Stimulated activated CD4-positive, alpha-beta T cell treated with anti-CD3 and anti-CD28 coated beads, Interleukin-4, amount 100 ng/mL, for 48 hours (primary cell): ENCODE measurements around the gene SLC13A4.
A peak's percentile ranks its signal among the peaks of the same experiment; 100 is the strongest.
"Not testable (repeated sequence)": the region's sequence is repeated elsewhere in the genome, so short reads cannot be mapped to it uniquely, and the experiment has no call there.

Source experiments
- DNase-seq, 2 donors: peaks; one replicate each; pipeline ENCODE4 v3.0.0-alpha.2; 2020; ENCODE audit warnings: low read depth in 2 of 2

Gene SLC13A4

DNA sequence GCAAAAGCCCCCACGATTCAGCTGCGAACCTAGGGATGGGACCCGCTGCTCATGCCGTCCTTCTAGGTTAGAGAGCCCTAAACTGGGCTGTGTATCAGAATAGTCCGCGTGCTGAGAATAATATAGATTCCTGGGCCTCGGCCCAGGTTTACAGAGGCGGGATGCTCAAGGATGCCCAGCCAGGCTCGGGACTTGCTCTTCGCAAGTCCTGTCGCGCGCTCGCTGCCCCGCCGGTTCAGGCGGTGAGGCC, 65.9 kb downstream of the SLC13A4 start:
- no peak for DNase-seq

DNA sequence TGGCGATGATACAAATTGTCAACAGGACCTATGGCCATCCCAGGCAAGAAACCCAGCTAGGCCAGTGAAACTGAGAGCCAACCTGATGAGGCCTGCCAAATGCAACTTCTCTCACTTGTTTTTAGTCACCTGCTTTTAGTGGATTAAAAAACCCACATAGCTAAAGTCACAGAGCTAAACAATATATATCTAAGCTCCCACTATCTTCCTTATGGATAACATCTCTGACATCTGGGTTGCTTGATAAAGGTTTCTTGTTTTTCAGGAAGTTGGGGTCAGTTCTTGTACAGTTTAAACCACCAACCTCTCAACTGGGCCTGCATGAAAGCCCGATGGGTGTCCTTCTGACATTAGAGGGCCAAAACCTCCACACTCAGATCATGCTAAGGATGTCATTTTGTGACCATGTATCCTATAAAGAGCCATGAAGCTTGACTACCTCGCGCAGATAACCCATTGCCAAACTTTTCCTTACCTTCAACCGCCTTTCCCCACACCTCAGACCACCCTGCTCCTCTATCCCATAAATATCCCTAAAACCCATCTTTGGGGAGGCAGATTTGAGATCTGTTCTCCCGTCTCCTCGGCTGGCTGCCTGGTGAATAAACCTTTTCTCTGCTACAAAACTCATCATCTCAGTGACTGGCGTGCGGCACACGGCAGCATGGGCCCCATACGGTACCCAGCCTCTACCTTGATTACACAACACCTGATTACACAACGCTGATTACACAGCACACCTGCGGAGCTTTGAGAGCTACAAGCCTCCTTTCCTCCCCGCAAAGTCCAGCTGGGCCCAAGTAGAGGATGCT, 66.5 kb downstream of the SLC13A4 start:
- peak in 1 of 2 donors; percentile 7 for DNase-seq

DNA sequence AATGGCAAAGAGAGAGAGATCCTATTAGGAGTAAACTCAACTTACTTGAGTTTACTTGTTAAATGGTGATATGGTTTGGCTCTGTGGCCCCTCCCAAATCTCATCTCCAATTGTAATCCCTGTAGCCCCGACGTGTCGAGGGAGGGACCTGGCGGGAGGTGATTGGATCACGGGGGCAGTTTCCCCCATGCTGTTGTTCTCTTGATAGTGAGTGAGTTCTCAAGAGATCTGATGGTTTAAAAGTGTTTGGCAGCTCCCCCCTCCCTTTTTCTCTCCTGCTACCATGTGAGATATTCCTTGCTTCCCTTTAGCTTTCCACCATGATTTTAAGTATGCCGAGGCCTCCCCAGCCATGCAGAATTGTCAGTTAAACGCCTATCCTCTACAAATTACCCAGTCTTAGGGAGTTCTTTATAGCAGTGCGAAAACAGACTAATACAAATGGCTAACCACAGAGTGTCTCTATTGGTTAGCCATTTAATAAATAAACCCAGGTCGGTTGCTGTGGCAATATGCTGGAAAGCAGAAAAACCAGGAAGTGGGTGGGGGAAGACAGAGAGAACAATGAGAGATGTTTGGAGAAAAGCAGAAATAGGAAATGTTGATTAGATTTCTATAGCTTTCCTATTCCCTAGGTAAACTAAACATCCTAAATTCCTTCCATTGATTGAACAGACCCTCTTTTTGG, 68.7 kb downstream of the SLC13A4 start:
- DNase-seq = no peak

DNA sequence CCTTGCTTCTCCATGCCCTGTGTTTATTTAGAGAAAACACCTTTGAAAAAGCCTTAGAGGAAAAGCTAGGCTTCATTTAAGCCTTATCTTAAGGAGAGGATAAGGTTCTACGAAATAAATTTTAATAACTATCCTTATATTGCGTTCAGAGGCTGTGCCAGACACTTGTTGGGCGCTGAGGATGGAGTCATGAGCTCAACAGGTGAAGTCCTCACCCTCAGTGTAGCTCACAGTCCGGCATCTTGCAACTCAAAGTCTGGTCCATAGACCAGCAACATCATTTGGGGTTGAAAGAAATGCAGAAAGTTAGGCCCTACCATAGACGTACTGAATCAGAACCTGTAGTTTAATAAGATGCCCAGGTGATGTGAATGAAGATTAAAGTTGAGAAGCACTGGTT, 69.4 kb downstream of the SLC13A4 start:
- DNase-seq = no peak

DNA sequence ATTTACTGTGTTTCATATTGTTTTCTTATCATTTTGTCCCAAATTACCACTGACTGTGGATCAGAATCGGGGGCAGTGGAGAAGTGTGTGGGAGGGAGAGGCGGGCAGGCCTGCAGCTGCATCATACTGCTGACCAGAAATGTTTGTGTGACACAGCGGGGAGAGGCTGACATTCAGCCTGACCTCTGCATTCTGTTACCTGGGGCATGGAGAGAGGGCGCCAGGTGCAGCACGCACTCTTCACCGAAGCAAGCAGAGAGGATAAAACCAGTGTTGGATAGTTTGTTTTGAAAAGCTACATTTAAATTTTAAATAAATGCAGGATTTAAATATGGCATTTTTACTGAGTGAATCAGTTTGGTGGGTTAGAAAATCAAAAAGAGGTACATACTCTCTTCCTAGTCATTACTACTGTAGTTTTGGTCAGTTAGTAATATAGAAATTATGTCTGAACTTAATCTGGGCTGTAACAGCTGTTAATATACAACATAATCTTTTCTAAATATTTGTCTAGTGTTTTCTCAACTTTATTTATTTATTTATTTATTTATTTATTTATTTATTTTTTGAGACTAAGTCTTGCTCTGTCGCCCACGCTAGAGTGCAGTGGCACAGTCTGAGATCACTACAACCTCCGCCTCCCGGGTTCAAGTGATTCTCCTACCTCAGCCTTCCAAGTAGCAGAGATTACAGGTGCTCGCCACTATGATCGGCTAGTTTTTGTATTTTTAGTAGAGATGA, 74.5 kb downstream of the SLC13A4 start:
- no peak for DNase-seq

DNA sequence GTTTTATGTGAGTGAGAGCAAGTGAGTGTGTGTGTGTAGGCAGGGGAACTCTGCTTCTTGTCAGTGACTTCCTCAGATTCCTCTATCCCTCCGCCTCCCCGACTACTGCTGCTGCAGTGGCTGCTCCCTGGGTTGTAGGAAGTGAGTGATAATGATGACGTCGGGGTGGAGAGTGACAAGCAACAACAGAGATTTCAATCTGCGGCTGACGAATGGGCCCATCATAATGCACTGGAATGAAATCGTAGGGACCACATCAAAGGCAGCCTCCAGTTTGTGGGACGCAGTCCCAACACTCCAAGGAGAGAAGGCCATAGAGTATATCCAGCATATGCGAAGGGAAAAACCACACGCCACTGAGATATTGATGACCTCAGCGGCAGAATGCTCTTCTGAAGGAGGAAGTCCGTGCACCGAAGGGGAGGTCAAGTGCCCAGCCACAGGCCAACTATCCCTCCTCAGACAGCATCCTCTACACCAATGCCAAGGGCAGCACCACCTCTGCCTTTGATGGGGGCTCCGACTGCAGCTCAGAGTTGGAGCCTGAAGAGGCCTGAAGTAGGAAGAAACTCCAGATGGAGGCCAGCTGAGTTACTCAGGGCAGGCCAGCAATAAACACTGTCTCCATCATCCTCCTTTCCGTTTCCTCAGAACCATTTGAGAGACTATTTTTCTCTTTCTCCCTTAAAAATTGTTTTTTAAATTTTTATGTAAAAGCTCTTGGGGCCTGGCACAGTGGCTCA, 77.0 kb downstream of the SLC13A4 start:
- DNase-seq = no peak

DNA sequence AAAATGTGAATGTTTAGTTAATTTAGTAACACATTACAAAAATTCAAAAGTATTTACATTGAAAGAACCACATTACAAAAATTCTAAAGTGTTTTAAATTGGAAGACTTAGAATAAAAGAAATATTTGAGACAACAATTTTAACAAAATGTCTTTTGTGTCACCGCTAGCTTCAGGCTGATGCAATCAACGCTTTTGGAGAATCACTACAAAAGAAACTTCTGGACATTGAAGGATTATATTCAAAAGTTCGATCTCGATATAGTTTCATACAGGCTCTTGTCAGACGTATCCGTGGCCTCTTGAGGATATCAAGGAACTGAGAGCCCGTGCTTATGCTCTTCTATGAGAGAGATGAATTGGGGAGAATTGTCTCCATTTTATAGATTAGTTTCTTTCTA, 79.8 kb downstream of the SLC13A4 start:
- DNase-seq = no peak

DNA sequence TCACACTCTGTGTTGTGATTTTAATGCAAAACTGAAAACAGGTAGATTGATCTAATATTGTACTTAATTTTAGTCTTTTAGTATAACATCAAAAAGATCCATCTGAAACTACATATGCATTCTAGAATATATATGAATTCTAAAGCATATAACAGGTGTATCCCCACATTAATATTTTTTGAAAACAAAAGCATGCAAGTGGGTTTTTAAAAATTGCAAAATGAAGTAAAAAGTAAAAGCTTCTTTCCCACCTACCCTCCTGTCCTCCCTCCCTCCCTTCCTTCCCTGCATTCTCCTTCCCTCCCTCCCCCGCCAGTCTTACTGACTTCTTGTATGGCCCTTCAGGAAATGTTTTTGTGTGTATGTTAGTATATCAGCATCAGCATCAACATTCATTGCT, 80.2 kb downstream of the SLC13A4 start:
- DNase-seq = no peak

DNA sequence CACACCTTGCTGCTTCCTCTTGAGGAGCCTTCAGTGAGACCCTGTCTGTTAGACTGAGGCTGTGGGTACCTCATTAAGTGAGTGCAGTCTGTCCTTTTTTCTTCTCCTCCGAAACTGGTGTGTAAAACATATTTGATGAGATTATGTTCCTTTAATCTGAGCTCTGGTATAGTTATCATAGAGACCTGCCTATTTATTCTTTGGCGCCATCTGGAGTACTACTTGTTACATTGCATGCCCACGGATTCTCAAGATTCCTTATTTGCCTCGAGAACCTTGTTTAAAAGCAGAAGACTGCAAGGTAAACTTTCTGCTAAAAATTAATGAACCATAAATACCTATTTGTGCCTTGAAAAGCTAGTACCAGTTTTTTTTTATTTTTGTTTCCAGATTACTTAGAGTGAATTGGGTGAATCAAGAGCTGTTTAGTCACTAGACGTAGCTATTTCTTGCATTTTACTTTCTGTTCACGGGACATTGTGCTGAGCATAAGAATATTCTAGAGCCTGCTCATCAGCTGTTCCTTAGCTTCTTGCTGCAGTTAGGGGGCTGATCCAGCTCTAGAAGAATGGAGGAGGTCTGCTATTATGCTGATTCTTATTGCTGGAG, 82.6 kb downstream of the SLC13A4 start:
- no peak for DNase-seq

DNA sequence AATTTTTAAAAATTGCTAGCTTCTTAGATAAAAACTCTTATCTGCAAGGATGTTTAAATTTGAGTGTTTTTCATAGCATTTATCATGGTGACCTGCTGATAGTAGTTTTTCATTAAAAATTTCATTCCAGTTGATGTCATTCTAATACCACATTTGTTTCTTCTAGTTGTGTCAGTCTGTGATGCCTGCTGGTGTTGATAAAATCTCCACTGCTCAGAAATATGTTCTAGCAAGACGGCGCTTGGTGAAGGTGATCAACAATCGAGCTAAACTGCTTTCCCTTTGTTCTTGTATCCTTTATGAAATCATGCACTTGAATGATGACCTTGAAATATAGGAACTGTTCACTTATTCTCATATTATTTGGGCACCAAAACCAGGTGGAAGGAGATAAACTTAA, 83.3 kb downstream of the SLC13A4 start:
- DNase-seq = no peak

DNA sequence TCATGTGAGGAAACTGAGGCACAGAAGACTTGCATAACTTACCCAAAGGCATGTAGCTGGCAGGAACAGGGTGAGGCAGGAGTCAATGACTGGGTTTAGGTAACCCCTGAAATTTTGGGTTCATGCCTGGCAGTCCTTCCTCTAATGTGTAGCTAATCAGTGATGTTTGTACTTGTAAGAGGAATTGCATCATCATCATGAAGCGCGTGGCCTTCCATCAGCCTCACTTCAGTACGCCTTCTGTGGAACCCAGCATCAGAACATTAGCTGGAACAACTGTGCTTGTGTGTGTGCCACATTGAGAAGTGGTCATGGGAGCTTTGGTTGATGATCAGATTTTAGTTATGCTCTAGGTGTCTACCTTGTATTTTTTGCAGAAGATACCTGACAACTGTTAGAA, 83.8 kb downstream of the SLC13A4 start:
- no peak for DNase-seq

DNA sequence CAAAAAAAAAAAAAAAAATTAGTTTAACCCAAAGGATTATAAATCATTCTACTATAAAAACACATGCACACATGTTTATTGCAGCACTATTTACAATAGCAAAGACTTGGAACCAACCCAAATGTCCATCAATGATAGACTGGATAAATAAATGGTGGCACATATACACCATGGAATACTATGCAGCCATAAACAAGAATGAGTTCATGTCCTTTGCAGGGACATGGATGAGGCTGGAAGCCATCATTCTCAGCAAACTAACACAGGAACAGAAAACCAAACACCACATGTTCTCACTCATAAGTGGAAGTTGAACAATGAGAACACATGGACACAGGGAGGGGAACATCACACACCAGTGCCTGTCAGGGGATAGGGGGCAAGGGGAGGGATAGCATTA, 88.3 kb downstream of the SLC13A4 start:
- DNase-seq = not testable (repeated sequence)

DNA sequence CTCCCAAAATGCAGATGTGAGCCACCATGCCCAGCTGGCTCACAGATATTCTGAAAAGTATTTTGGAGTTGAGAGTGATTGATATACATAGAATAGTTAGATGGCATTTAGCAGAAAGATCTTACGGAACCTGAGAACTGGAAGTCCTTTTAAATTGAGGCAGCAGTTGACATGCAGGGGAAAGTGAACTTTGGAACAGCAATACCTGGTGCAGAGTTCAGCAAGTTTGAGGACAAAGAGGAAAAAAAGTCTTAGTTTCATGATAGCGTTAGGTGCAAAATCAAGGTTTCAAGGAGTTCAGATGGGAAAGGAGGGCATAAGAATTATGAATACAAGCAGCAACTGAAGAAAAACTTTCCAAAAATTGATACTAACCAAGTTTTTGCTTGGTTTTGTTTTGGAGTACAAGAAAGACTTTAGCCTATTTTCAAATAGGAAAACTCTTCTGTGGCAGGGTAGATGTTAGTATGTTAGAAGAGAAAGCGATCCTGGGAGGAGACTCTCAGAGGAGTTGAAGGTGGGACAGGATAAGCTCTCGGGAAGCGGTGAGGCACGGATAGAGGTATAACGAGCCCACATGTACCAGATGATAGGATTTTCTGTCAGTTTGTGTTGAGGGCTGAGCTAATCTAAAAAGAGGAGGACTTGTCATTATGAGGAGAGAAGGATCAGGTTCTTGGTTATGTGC, 93.7 kb downstream of the SLC13A4 start:
- DNase-seq = no peak
